HFF-Myc (cell line): ENCODE data around the gene INPP5E.

Source experiments
- DNase-seq: peaks from one replicate; pipeline ENCODE4 v3.0.0-alpha.2; 2011; ENCODE audit warnings: low read depth; ENCODE audit errors: extremely low read depth
- H3K4me3 ChIP-seq: replicated peaks from 2 replicates; pipeline ENCODE4 v1.5.1; 2011; ENCODE audit warnings: low read depth, mild to moderate bottlenecking, control low read depth, low read length
- CTCF ChIP-seq: IDR thresholded peaks from 2 replicates; pipeline ENCODE4 v1.5.1; 2012; ENCODE audit warnings: mild to moderate bottlenecking, low read depth, low read length, control low read depth; ENCODE audit errors: missing control alignments

The INPP5E gene

GRCh38 chr9:136439481-136440408 lies at the start of gene INPP5E:
TSS of gene INPP5E (minus strand) at chr9:136439845. CDS start at chr9:136439419, 426 bp downstream.
- H3K4me3 ChIP-seq: peak within 1 kb of the TSS; percentile 79
- no peak for DNase-seq
- TF ChIP-seq CTCF: peak; percentile 52

- no peak for DNase-seq
- peak; percentile 97 for TF ChIP-seq CTCF
- no peak overlapping the region for H3K4me3 ChIP-seq
Observed at GRCh38 chr9:136488247-136489214, 48.9 kb upstream of the INPP5E start.

GRCh38 chr9:136487672-136488071 lies 48.0 kb upstream of the INPP5E start:
- H3K4me3 ChIP-seq: no peak overlapping the region
- no peak for TF ChIP-seq CTCF
- DNase-seq: no peak

GRCh38 chr9:136486823-136487620 lies 47.4 kb upstream of the INPP5E start:
- no peak for DNase-seq
- no peak for TF ChIP-seq CTCF
- H3K4me3 ChIP-seq: no peak overlapping the region

- TF ChIP-seq CTCF: no peak
- no peak overlapping the region for H3K4me3 ChIP-seq
- DNase-seq: no peak
Observed at GRCh38 chr9:136486131-136486530, 46.5 kb upstream of the INPP5E start.
